Lung (tissue), 16 donors: Measurements from ENCODE around the gene STX1A. TPM values are rescaled to one million over a fixed set of nuclear protein-coding genes. Genes with fewer than 3 reads are reported as not detected.

Experiments
- ATAC-seq: fragments of 200-7000 bp; cut with Tn5 transposase; one replicate; pipeline ENCODE4 v1.9.1; 2020; ENCODE audit warnings: moderate number of reproducible peaks; ENCODE audit not compliant: insufficient read depth, low FRiP score
- DNase-seq, 3 donors: peaks; one replicate each; pipeline ENCODE4 v3.0.0-alpha.2; 2013 to 2017
- H3K27ac ChIP-seq, 2 donors: one replicate each; pipeline ENCODE4 v1.5.1; 2013; ENCODE audit warnings: mild to moderate bottlenecking in 2 of 2, moderate library complexity in 2 of 2, control low read depth in 1 of 2, inconsistent platforms in 1 of 2, low read depth in 1 of 2, low read length in 1 of 2
- H3K27me3 ChIP-seq, 3 donors: one replicate each; pipeline ENCODE4 v1.5.1; 2013; ENCODE audit warnings: low read length in 2 of 3; ENCODE audit not compliant: control insufficient read depth in 3 of 3, insufficient read depth in 3 of 3
- H3K36me3 ChIP-seq, 4 donors: one replicate each; pipeline ENCODE4 v1.5.1; 2013; ENCODE audit warnings: low read length in 4 of 4, mild to moderate bottlenecking in 1 of 4, moderate library complexity in 1 of 4; ENCODE audit not compliant: control insufficient read depth in 4 of 4, insufficient read depth in 4 of 4
- H3K4me1 ChIP-seq, 5 donors: one replicate each; pipeline ENCODE4 v1.5.1; 2013; ENCODE audit warnings: low read length in 5 of 5, mild to moderate bottlenecking in 2 of 5, moderate library complexity in 1 of 5; ENCODE audit not compliant: control insufficient read depth in 5 of 5, insufficient read depth in 5 of 5
- H3K4me3 ChIP-seq: one replicate; pipeline ENCODE4 v1.5.1; 2013; ENCODE audit warnings: mild to moderate bottlenecking, control low read depth, moderate library complexity
- H3K9ac ChIP-seq, 2 donors: one replicate each; pipeline ENCODE4 v1.5.1; 2013; ENCODE audit warnings: low read length in 2 of 2, control low read depth in 1 of 2; ENCODE audit not compliant: insufficient read depth in 1 of 2
- H3K9me3 ChIP-seq, 4 donors: one replicate each; pipeline ENCODE4 v1.5.1; 2013; ENCODE audit warnings: low read length in 3 of 4, mild to moderate bottlenecking in 1 of 4, moderate library complexity in 1 of 4; ENCODE audit not compliant: control insufficient read depth in 4 of 4, insufficient read depth in 3 of 4
- CTCF ChIP-seq: IDR thresholded peaks from 2 replicates; pipeline ENCODE4 v1.5.1; 2012; ENCODE audit warnings: mild to moderate bottlenecking; ENCODE audit errors: control extremely low read depth, extremely low read depth
- WGBS, 2 donors: extraction: QIAGEN DNeasy Blood & Tissue Kit; methylation state at CpG; one replicate each; pipeline ENCODE4 v1.1.7; 2013; 5-methylcytosine and 5-hydroxymethylcytosine counted together
- long read RNA-seq, 5 donors: transcript quantifications; one replicate each; lab custom pipeline, GENCODE V29; 2026
- polyA plus RNA-seq, 2 donors: library from polyadenylated mRNA; stranded (reverse); fragments of 200-250 nt; gene quantifications; one replicate each; pipeline ENCODE4 v1.2.1, GENCODE V29; 2013
- total RNA-seq, 2 donors: library from RNA; depleted of rRNA in 1 of 2; stranded (reverse); fragments of >200 nt in 1 of 2; gene quantifications; one replicate each; pipeline ENCODE4 v1.2.1, GENCODE V29; 2014 to 2021
- donor health status: control.
- donor health status: control.
- donor health status: Bipolar disorder and iron deficiency.
- donor health status: healthy.
- donor health status: DM: yes; HTN: yes; CAD: no.

The STX1A gene
- total RNA-seq (1 to 10 TPM; 7.7 to 8.0 TPM), polyA plus RNA-seq (1 to 10 TPM; 4.1 to 7.7 TPM)
- long read RNA-seq, donor 1 = 0 reads
- long read RNA-seq, donor 2, partial matches to known transcripts = 0 of 1 reads
- long read RNA-seq, donor 2, other reads (novel, unspliced or antisense) = 0 of 1 reads
- long read RNA-seq, donor 3 = 0 reads
- long read RNA-seq, donor 4, partial matches to known transcripts = 0 of 1 reads
- long read RNA-seq, donor 4, other reads (novel, unspliced or antisense) = 0 of 1 reads
- long read RNA-seq, donor 5, partial matches to known transcripts = 6 of 7 reads
- long read RNA-seq, donor 5, other reads (novel, unspliced or antisense) = 0 of 7 reads

DNA sequence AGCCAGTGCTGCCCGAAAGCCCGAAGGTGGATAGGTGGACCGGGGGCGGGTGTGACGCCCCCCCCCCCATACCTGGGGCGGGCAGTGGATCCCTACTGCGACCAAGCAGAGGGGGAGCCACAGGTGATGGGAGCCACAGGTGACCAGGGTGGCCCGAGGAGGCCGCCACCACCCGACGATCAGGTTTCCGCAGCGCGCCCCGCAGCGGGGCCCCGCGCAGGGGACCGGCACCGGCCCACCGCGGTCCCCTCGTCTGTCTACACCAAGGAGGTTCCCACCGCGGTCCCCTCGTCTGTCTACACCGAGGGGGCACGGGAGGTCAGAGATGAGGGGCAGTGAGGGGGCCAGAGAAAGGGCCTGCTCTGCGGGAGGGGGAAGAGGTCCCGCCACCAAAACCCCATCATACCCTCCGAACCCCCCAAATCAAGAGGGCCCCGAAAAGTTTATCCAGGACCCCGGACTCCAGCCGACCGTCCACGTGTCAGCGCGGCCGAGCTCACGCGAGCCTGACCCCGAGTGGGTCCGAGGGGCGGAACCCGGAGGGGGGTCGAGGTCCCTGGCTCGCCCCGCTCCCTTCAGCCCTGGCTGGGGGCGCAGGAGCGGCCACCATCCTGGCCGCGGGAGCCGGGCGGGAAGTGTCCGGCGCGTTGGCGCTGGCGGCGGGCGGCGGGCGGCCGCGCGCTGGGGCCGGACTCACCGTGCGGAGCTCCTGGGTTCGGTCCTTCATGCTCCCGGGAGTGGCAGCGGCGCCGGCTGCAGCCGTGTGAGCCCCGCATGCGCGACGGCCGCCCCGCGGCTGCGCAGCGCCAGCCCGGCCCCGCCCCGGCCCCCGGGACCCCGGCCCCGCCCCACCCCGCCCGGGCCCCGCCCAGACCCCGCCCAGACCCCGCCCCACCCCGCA is at the start of gene STX1A:
Gene STX1A, minus strand, starts transcription at position 765 of the 901 bp plus-strand sequence. Its CDS starts 38 bp downstream, at position 727.
- H3K27ac ChIP-seq = peak within 1 kb of the TSS in 1 of 2 donors; percentile 34
- no peaks in the 10 kb centered on the region for H3K9me3 ChIP-seq
- H3K9ac ChIP-seq = peak within 1 kb of the TSS in 1 of 2 donors; percentile 25
- peak within 1 kb of the TSS; percentile 94 for H3K4me3 ChIP-seq
- H3K4me1 ChIP-seq = peaks cover 0 to 21% (median 13%) of the 10 kb centered on the region in 5 donors
- TF ChIP-seq CTCF = no peak
- ATAC-seq = peak; percentile 84
- H3K36me3 ChIP-seq = no peaks in the 10 kb centered on the region
- H3K27me3 ChIP-seq = no peaks in the 10 kb centered on the region
- peak; percentile 68 to 79 (median 75) for DNase-seq
- 2% methylated on average over 61 to 95 of the region's 96 CpGs for WGBS, 2 donors

- Histone ChIP-seq H3K27me3 (peaks cover 10 to 14% (median 14%) of the 10 kb centered on the region in 3 donors), H3K36me3 (no peaks in the 10 kb centered on the region), H3K4me1 (peaks cover 0 to 7% (median 0%) of the 10 kb centered on the region in 5 donors), H3K9me3 (peaks cover 0 to 4% (median 0%) of the 10 kb centered on the region in 4 donors), H3K9ac (peak overlapping the region in 1 of 2 donors; percentile 46), H3K4me3 (no peak overlapping the region), H3K27ac (peak overlapping the region in 1 of 2 donors; percentile 79)
- TF ChIP-seq CTCF = no peak
- DNase-seq (no peak), ATAC-seq (no peak)
- 24 to 40% methylated on average over 51 to 53 of the region's 53 CpGs for WGBS, 2 donors
Observed at GRCh38 chr7:73768641-73769480, 49.4 kb upstream of the STX1A start.

DNA sequence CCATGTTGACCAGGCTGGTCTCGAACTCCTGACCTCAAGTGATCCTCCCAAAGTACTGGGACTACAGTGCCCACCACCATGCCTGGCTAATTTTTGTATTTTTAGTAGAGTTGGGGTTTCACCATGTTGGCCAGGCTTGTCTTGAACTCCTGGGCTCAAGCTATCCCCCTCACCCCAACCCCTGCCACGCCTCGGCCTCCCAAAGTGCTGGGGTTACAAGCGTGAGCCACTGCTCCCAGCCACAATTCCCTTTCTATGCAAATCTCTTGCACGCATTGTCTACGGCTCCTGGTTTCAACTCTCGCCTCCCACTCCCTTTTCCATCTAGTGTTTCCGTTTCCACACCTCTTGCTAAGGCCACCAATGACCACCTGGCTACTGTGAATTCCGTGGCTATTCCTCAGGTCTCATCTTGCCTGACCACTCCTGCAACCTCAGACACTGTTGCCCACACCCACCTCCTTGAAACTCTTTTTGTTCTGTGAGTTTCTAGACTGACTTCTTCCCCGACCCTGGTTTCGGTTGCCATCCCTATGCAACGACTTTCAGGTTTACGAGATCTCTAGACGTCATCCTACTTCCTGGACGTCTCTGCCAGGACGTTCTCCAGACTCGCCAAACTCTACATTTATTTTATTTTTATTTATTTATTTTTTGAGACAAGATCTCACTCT is 47.2 kb upstream of the STX1A start:
- DNase-seq (no peak), ATAC-seq (no peak)
- peaks cover 0 to 7% (median 0%) of the 10 kb centered on the region in 5 donors for H3K4me1 ChIP-seq
- H3K27me3 ChIP-seq = peaks cover 10 to 14% (median 14%) of the 10 kb centered on the region in 3 donors
- no peak overlapping the region for H3K4me3 ChIP-seq
- no peaks in the 10 kb centered on the region for H3K36me3 ChIP-seq
- H3K9me3 ChIP-seq = peaks cover 0 to 4% (median 0%) of the 10 kb centered on the region in 4 donors
- H3K9ac ChIP-seq = no peak overlapping the region
- no peak for TF ChIP-seq CTCF
- H3K27ac ChIP-seq = no peak overlapping the region
- 82 to 85% methylated on average over 17 of the region's 17 CpGs for WGBS, 2 donors
